H1 (cell line): ENCODE data around the gene EPHB1. TPM values are rescaled to one million over a fixed set of nuclear protein-coding genes. Genes with fewer than 3 reads are reported as not detected.

Experiments
- CTCF ChIA-PET: fragments of 300-600 bp; sonication (Branson Sonifier 250); formaldehyde crosslinking; loops from one replicate; lab custom pipeline; 2021; ENCODE audit not compliant: partially characterized antibody; lab: Charles Lee
- POLR2A ChIA-PET: fragments of 300-600 bp; sonication (Branson Sonifier 250); formaldehyde crosslinking; loops from one replicate; lab custom pipeline; 2021; ENCODE audit warnings: inconsistent platforms; ENCODE audit not compliant: partially characterized antibody; lab: Charles Lee
- DNase-seq, 2 experiments: peaks; one replicate each; pipeline versions ENCODE4 v3.0.0 to v3.0.0-alpha.2; 2010 to 2022; ENCODE audit warnings: low spot score in 2 of 2, low read depth in 1 of 2, mixed read lengths in 1 of 2
- FAIRE-seq: peaks from 2 replicates; lab custom pipeline; 2011; peaks lifted over from hg19 to GRCh38; lab: Jason Lieb, UNC
- H2AFZ ChIP-seq: 2 replicates; pipeline ENCODE4 v1.8.1; 2012; ENCODE audit warnings: low read length, inconsistent platforms
- H2AK5ac ChIP-seq: 2 replicates; pipeline ENCODE4 v1.6.1; 2013; ENCODE audit warnings: low read depth, low read length
- H2BK120ac ChIP-seq: replicated peaks from 2 replicates; pipeline ENCODE3; 2013; ENCODE audit warnings: low read depth, low read length, inconsistent platforms
- H2BK12ac ChIP-seq: 2 replicates; pipeline ENCODE4 v1.6.1; 2013; ENCODE audit warnings: low read depth, low read length
- H2BK15ac ChIP-seq: 2 replicates; pipeline ENCODE4 v1.6.1; 2013; ENCODE audit warnings: low read length
- H2BK20ac ChIP-seq: 2 replicates; pipeline ENCODE4 v1.6.1; 2013; ENCODE audit warnings: low read length
- H2BK5ac ChIP-seq: 2 replicates; pipeline ENCODE4 v1.6.1; 2013; ENCODE audit warnings: low read depth, low read length
- H3K14ac ChIP-seq: 2 replicates; pipeline ENCODE4 v1.6.1; 2013; ENCODE audit warnings: inconsistent platforms; ENCODE audit not compliant: insufficient read length
- H3K18ac ChIP-seq: 2 replicates; pipeline ENCODE4 v1.6.1; 2013; ENCODE audit warnings: low read length; ENCODE audit errors: extremely low read depth
- H3K23ac ChIP-seq: 2 replicates; pipeline ENCODE4 v1.6.1; 2013; ENCODE audit warnings: inconsistent platforms; ENCODE audit not compliant: insufficient read length
- H3K23me2 ChIP-seq: 2 replicates; pipeline ENCODE4 v1.6.1; 2013; ENCODE audit warnings: low read depth, low read length
- H3K27ac ChIP-seq: 2 replicates; pipeline ENCODE4 v1.6.1; 2011; ENCODE audit warnings: low read depth, low read length, inconsistent platforms
- H3K27me3 ChIP-seq, 4 experiments: replicated peaks in 1 of 4; 1 replicate in 1 of 4; 2 replicates in 3 of 4; pipeline versions ENCODE4 v1.6.1 to v1.8.1; 2011 to 2013; ENCODE audit warnings: low read length in 3 of 4, mild to moderate bottlenecking in 3 of 4, inconsistent platforms in 2 of 4, mixed read lengths in 2 of 4, moderate library complexity in 1 of 4; ENCODE audit not compliant: control insufficient read depth in 3 of 4, insufficient read depth in 3 of 4; ENCODE audit errors: extremely low read depth in 1 of 4
- H3K36me3 ChIP-seq, 4 experiments: 2 replicates each; pipeline versions ENCODE4 v1.6.1 to v1.8.1; 2011 to 2013; ENCODE audit warnings: mild to moderate bottlenecking in 4 of 4, low read length in 3 of 4, moderate library complexity in 2 of 4, control low read depth in 1 of 4, inconsistent platforms in 1 of 4; ENCODE audit not compliant: insufficient read depth in 4 of 4, control insufficient read depth in 2 of 4
- H3K4ac ChIP-seq: replicated peaks from 2 replicates; pipeline ENCODE3; 2013; ENCODE audit warnings: low read length, low read depth, mixed read lengths, inconsistent platforms; ENCODE audit not compliant: insufficient read length
- H3K4me1 ChIP-seq, 4 experiments: replicated peaks in 1 of 4; 1 replicate in 1 of 4; 2 replicates in 3 of 4; pipeline versions ENCODE4 v1.6.1 to v1.8.1; 2011 to 2013; ENCODE audit warnings: low read length in 3 of 4, inconsistent platforms in 2 of 4, mixed read lengths in 1 of 4; ENCODE audit not compliant: insufficient read depth in 4 of 4, control insufficient read depth in 3 of 4
- H3K4me2 ChIP-seq, 2 experiments: 2 replicates each; pipeline versions ENCODE4 v1.6.1 to v1.8.1; 2011 to 2013; ENCODE audit warnings: low read depth in 2 of 2, low read length in 2 of 2, control low read depth in 1 of 2, inconsistent platforms in 1 of 2, mild to moderate bottlenecking in 1 of 2; ENCODE audit not compliant: insufficient read depth in 1 of 2
- H3K4me3 ChIP-seq, 4 experiments: fragments of 200-600, 300-600 bp in 1 of 4; sonication (generic), shearing (Covaris generic), sonication (Bioruptor Twin) in 1 of 4; 2 replicates each; pipeline versions ENCODE4 v1.5.1 to v1.8.1; 2011 to 2016; ENCODE audit warnings: low read length in 4 of 4, low read depth in 3 of 4, control low read depth in 2 of 4, inconsistent platforms in 2 of 4, mild to moderate bottlenecking in 2 of 4, mixed read lengths in 1 of 4, moderate library complexity in 1 of 4; ENCODE audit not compliant: insufficient read depth in 2 of 4; ENCODE audit errors: extremely low read depth in 1 of 4
- H3K56ac ChIP-seq: replicated peaks from 2 replicates; pipeline ENCODE3; 2013; ENCODE audit warnings: low read depth, mild to moderate bottlenecking, mixed read lengths, low read length, inconsistent platforms; ENCODE audit not compliant: insufficient read length
- H3K79me1 ChIP-seq: 2 replicates; pipeline ENCODE4 v1.6.1; 2013; ENCODE audit warnings: low read depth, low read length, control low read depth
- H3K79me2 ChIP-seq, 2 experiments: 2 replicates each; pipeline versions ENCODE4 v1.6.1 to v1.8.1; 2012 to 2013; ENCODE audit warnings: low read length in 2 of 2, mild to moderate bottlenecking in 2 of 2, inconsistent platforms in 1 of 2; ENCODE audit not compliant: insufficient read depth in 2 of 2, control insufficient read depth in 1 of 2
- H3K9ac ChIP-seq, 4 experiments: replicated peaks in 1 of 4; 1 replicate in 1 of 4; 2 replicates in 3 of 4; pipeline versions ENCODE4 v1.6.1 to v1.8.1; 2011 to 2013; ENCODE audit warnings: low read depth in 3 of 4, low read length in 3 of 4, control low read depth in 2 of 4, mild to moderate bottlenecking in 2 of 4, moderate library complexity in 2 of 4, inconsistent platforms in 1 of 4; ENCODE audit errors: extremely low read depth in 1 of 4
- H3K9me3 ChIP-seq, 2 experiments: 2 replicates each; pipeline versions ENCODE4 v1.6.1 to v1.8.1; 2012 to 2013; ENCODE audit warnings: mild to moderate bottlenecking in 2 of 2, moderate library complexity in 2 of 2, control low read depth in 1 of 2, inconsistent platforms in 1 of 2, low read depth in 1 of 2, low read length in 1 of 2, mixed read lengths in 1 of 2; ENCODE audit not compliant: insufficient read depth in 2 of 2
- H4K20me1 ChIP-seq, 2 experiments: replicated peaks in 1 of 2; 2 replicates each; pipeline versions ENCODE3 to v1.8.1; 2011 to 2013; ENCODE audit warnings: inconsistent platforms in 2 of 2, low read length in 2 of 2, mild to moderate bottlenecking in 1 of 2; ENCODE audit not compliant: insufficient read depth in 2 of 2, control insufficient read depth in 1 of 2
- H4K5ac ChIP-seq: 2 replicates; pipeline ENCODE4 v1.6.1; 2013; ENCODE audit warnings: low read length, low read depth, mixed read lengths, inconsistent platforms; ENCODE audit not compliant: insufficient read length
- H4K8ac ChIP-seq: 2 replicates; pipeline ENCODE4 v1.8.0; 2013; ENCODE audit warnings: mild to moderate bottlenecking, moderate library complexity, low read length, inconsistent platforms; ENCODE audit not compliant: insufficient read depth; ENCODE audit errors: extremely low read depth
- H4K91ac ChIP-seq: replicated peaks from 2 replicates; pipeline ENCODE3; 2013; ENCODE audit warnings: low read length, mixed read lengths, inconsistent platforms; ENCODE audit not compliant: insufficient read length
- BCL11A ChIP-seq, 2 experiments: IDR thresholded peaks; one replicate each; pipeline ENCODE4 v1.6.1; 2011; ENCODE audit warnings: low read depth in 2 of 2, low read length in 2 of 2, mild to moderate bottlenecking in 2 of 2
- BRCA1 ChIP-seq: IDR thresholded peaks from 2 replicates; pipeline ENCODE4 v1.6.1; 2012; ENCODE audit warnings: low read depth, low read length, improper control_type of control experiment
- CBX5 ChIP-seq: fragments of 300-800, 300-1000 bp; sonication (generic); IDR thresholded peaks from 2 replicates; pipeline ENCODE4 v1.7.1; 2016; ENCODE audit warnings: antibody characterized with exemption, low read length, low read depth
- E2F6 ChIP-seq: IDR thresholded peaks from 2 replicates; pipeline ENCODE4 v1.6.1; 2012; ENCODE audit warnings: inconsistent platforms
- JUND ChIP-seq: IDR thresholded peaks from 2 replicates; pipeline ENCODE4 v1.6.1; 2011; ENCODE audit warnings: mild to moderate bottlenecking, improper control_type of control experiment, low read length
- RAD21 ChIP-seq, 2 experiments: IDR thresholded peaks in 1 of 2; conservative IDR thresholded peaks in 1 of 2; 2 replicates each; pipeline ENCODE4 v1.6.1; 2011; ENCODE audit warnings: low read depth in 2 of 2, low read length in 2 of 2, improper control_type of control experiment in 1 of 2, inconsistent platforms in 1 of 2, mild to moderate bottlenecking in 1 of 2, moderate library complexity in 1 of 2
- SIN3A ChIP-seq, 2 experiments: IDR thresholded peaks in 1 of 2; conservative IDR thresholded peaks in 1 of 2; 2 replicates each; pipeline ENCODE4 v1.6.1; 2011 to 2012; ENCODE audit warnings: low read length in 2 of 2, improper control_type of control experiment in 1 of 2, low read depth in 1 of 2, mild to moderate bottlenecking in 1 of 2
- SP1 ChIP-seq: IDR thresholded peaks from 2 replicates; pipeline ENCODE4 v1.6.1; 2011; ENCODE audit warnings: low read depth, low read length
- TAF1 ChIP-seq: IDR thresholded peaks from 2 replicates; pipeline ENCODE4 v1.6.1; 2011; ENCODE audit warnings: mild to moderate bottlenecking, low read depth, low read length
- TAF7 ChIP-seq: optimal IDR thresholded peaks from 2 replicates; pipeline ENCODE3; 2011; ENCODE audit warnings: low read depth, mild to moderate bottlenecking, inconsistent platforms, low read length, moderate library complexity, borderline replicate concordance
- TEAD4 ChIP-seq: IDR thresholded peaks from 2 replicates; pipeline ENCODE4 v1.6.1; 2012; ENCODE audit warnings: low read depth, low read length, inconsistent platforms, mixed read lengths
- WGBS, 2 experiments: shearing (Covaris generic) in 1 of 2; methylation state at CpG; one replicate each; pipeline versions ENCODE4 v1.1.6 to v1.1.7; 2013 to 2015; ENCODE audit warnings: low lambda C conversion rate in 2 of 2, mixed read lengths in 2 of 2, inconsistent platforms in 1 of 2, low coverage in 1 of 2, missing lambda C conversion rate in 1 of 2; ENCODE audit not compliant: insufficient replicate concordance in 2 of 2, insufficient coverage in 1 of 2, insufficient read length in 1 of 2; ENCODE audit errors: extremely low coverage in 1 of 2, missing lambda C conversion rate in 1 of 2; 5-methylcytosine and 5-hydroxymethylcytosine counted together
- polyA plus RNA-seq, 7 experiments: library from polyadenylated mRNA; depleted of rRNA in 3 of 7; stranded (reverse) in 5 of 7; unstranded in 2 of 7; fragments of >200 nt in 5 of 7; fragments of 200-250 nt in 2 of 7; gene quantifications; 1 replicate in 5 of 7; 2 replicates in 1 of 7; 4 replicates in 1 of 7; pipeline versions ENCODE4 v1.2.1 to v1.2.3, GENCODE V29; 2011 to 2013; ENCODE audit warnings: missing spikeins in 2 of 7, mixed read lengths in 2 of 7
- total RNA-seq: library from RNA; stranded (reverse); fragmentation: NEBNext Ultra II Directional; extraction: Animal tissue kit (Norgen Biotek cat#: 25700); gene quantifications from 2 replicates; pipeline ENCODE4 v1.2.1, GENCODE V29; 2021
- TF ChIP-seq, protein P1 (sequence below): IDR thresholded peaks from 2 replicates; pipeline ENCODE4 v1.6.1; 2011; ENCODE audit warnings: low read length, improper control_type of control experiment

Gene EPHB1
- total and polyA plus RNA-seq, 2 of the 8 experiments (the other 6 are each of a cell fraction or from before 2014, with no cell fraction given), result 3.5 to 5.9 TPM

DNA sequence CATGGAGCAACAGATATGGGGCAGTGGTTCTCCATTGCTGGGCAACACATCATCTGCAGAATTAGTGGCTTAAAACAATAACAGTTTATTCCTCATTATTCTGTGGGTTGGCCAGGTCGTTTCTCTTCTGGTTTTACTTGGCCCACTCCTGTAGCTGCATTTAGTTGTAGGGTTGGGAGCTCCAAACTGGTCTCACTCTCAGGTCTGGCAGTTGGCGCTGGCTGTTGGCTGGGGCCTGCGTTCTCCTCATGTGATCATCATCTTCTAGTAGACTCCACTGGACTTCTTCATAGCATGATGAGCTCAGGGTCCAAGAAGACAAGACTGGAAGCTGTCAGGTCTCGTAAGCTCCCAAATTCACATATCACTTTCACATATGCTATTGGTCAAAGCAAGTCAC is 91.9 kb downstream of the EPHB1 start:
- H4K91ac ChIP-seq, result no peak overlapping the region
- H4K8ac ChIP-seq, result no peak overlapping the region
- no peak overlapping the region for H3K9ac ChIP-seq
- H2BK120ac ChIP-seq, result no peak overlapping the region
- no peak overlapping the region for H3K4ac ChIP-seq
- no peaks in the 10 kb centered on the region for H3K23me2 ChIP-seq
- H4K20me1 ChIP-seq, result peaks cover 0 to 2% of the 10 kb centered on the region in 2 experiments
- 87% methylated on average over 4 of the region's 4 CpGs; no CpG with 5 or more reads in 1 of the 2 experiments for WGBS, 2 experiments
- no peak overlapping the region for H4K5ac ChIP-seq
- no peak overlapping the region for H2BK5ac ChIP-seq
- DNase-seq, result no peak
- H3K23ac ChIP-seq, result no peak overlapping the region
- no peak overlapping the region for H2AFZ ChIP-seq
- peaks cover 2 to 6% (median 3%) of the 10 kb centered on the region in 4 experiments; a peak in 6 of 7 replicates for H3K27me3 ChIP-seq
- H3K27ac ChIP-seq, result no peak overlapping the region
- no peaks in the 10 kb centered on the region for H3K79me2 ChIP-seq
- no peak for FAIRE-seq
- peaks cover 0 to under 1% (median under 1%) of the 10 kb centered on the region in 4 experiments; a peak in 3 of 7 replicates for H3K4me1 ChIP-seq
- no peak overlapping the region for H3K14ac ChIP-seq
- H2BK20ac ChIP-seq, result no peak overlapping the region
- H3K79me1 ChIP-seq, result no peaks in the 10 kb centered on the region
- H3K9me3 ChIP-seq, result peaks cover 0 to 2% of the 10 kb centered on the region in 2 experiments; a peak in 1 of 4 replicates
- H3K4me2 ChIP-seq, result no peak overlapping the region
- POLR2A ChIA-PET, result no interaction called here
- H3K36me3 ChIP-seq, result no peaks in the 10 kb centered on the region
- no peak overlapping the region for H2AK5ac ChIP-seq
- H2BK12ac ChIP-seq, result no peak overlapping the region
- no peak overlapping the region for H3K4me3 ChIP-seq
- H3K18ac ChIP-seq, result no peak overlapping the region
- H3K56ac ChIP-seq, result no peak overlapping the region
- CTCF ChIA-PET, result interaction anchor here (1.0 to 4.3 kb wide), 7 partner anchors 9 to 92 kb away, joined by 3 to 19 read pairs (median 6); partner anchors contain the start of gene EPHB1
- H2BK15ac ChIP-seq, result no peak overlapping the region
- TF ChIP-seq SP1 (no peak), TEAD4 (no peak), JUND (no peak), BRCA1 (no peak), TAF1 (no peak), CBX5 (no peak), SIN3A (conservative IDR thresholded peaks at IDR 0.05 in 1 of 2, IDR thresholded peaks at IDR 0.05 in 1 of 2; ENCODE audit: low read depth in 1 of 2, low read length in 2 of 2) (no peak), BCL11A (IDR thresholded peaks at IDR 0.05; ENCODE audit: low read depth in 2 of 2, low read length in 2 of 2) (no peak), E2F6 (no peak), TAF7 (no peak), RAD21 (IDR thresholded peaks at IDR 0.05 in 1 of 2, conservative IDR thresholded peaks at IDR 0.05 in 1 of 2; ENCODE audit: low read depth in 2 of 2, low read length in 2 of 2) (no peak)
- TF ChIP-seq, protein P1, sequence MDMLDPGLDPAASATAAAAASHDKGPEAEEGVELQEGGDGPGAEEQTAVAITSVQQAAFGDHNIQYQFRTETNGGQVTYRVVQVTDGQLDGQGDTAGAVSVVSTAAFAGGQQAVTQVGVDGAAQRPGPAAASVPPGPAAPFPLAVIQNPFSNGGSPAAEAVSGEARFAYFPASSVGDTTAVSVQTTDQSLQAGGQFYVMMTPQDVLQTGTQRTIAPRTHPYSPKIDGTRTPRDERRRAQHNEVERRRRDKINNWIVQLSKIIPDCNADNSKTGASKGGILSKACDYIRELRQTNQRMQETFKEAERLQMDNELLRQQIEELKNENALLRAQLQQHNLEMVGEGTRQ, result no peak
